ENCODE measurements around the gene IL36RN. TPM values are rescaled to one million over a fixed set of nuclear protein-coding genes. Genes with fewer than 3 reads are reported as not detected.

Gene IL36RN
- not detected for total RNA-seq

- no peak for DNase-seq
- peaks cover 23% of the 10 kb centered on the region for H3K9me3 Mint-ChIP-seq
- peaks cover 5% of the 10 kb centered on the region for H3K4me1 Mint-ChIP-seq
- no peak within 1 kb of the TSS for H3K27ac Mint-ChIP-seq
- peaks cover 14% of the 10 kb centered on the region for H3K36me3 Mint-ChIP-seq
- H3K4me3 Mint-ChIP-seq, result no peak within 1 kb of the TSS
- no peaks in the 10 kb centered on the region for H3K27me3 Mint-ChIP-seq
Observed at GRCh38 chr2:113058998-113059960, at the start of gene IL36RN. IL36RN (plus strand) TSS chr2:113059198; CDS start chr2:113059439, 241 bp downstream.

GRCh38 chr2:113009622-113010021 is 49.4 kb upstream of the IL36RN start:
- no peaks in the 10 kb centered on the region for H3K36me3 Mint-ChIP-seq
- peaks cover 13% of the 10 kb centered on the region for H3K4me1 Mint-ChIP-seq
- H3K4me3 Mint-ChIP-seq, result no peak overlapping the region
- H3K9me3 Mint-ChIP-seq, result peaks cover 4% of the 10 kb centered on the region
- DNase-seq, result no peak
- H3K27me3 Mint-ChIP-seq, result no peaks in the 10 kb centered on the region
- no peak overlapping the region for H3K27ac Mint-ChIP-seq

DNA sequence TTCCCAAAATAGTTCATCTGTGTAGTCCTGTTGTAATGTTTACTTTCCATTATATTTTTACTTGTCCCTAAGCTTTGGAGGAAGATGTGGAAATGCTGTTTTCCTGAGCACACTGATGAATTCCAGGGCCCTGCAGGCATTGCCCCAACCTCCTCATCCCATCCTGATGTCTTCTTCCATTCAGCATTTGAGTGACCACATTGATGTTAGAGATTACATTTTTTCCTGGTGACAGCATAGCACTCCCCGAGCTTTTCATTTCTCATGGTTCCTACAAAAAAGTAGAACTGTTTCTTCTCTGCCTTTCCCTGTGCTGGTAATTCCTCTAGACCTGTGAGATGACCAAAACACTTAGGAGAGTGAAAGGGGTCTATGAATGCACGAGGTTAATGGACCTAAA is 48.9 kb upstream of the IL36RN start:
- Mint-ChIP-seq H3K27me3 (no peaks in the 10 kb centered on the region), H3K36me3 (no peaks in the 10 kb centered on the region), H3K4me1 (peaks cover 13% of the 10 kb centered on the region), H3K27ac (no peak overlapping the region), H3K9me3 (peaks cover 4% of the 10 kb centered on the region), H3K4me3 (no peak overlapping the region)
- DNase-seq, result no peak

- H3K9me3 Mint-ChIP-seq, result peaks cover 4% of the 10 kb centered on the region
- no peak for DNase-seq
- no peak overlapping the region for H3K4me3 Mint-ChIP-seq
- no peaks in the 10 kb centered on the region for H3K36me3 Mint-ChIP-seq
- peaks cover 16% of the 10 kb centered on the region for H3K4me1 Mint-ChIP-seq
- H3K27ac Mint-ChIP-seq, result no peak overlapping the region
- no peaks in the 10 kb centered on the region for H3K27me3 Mint-ChIP-seq
Observed at GRCh38 chr2:113011108-113011507, 47.9 kb upstream of the IL36RN start.

DNA sequence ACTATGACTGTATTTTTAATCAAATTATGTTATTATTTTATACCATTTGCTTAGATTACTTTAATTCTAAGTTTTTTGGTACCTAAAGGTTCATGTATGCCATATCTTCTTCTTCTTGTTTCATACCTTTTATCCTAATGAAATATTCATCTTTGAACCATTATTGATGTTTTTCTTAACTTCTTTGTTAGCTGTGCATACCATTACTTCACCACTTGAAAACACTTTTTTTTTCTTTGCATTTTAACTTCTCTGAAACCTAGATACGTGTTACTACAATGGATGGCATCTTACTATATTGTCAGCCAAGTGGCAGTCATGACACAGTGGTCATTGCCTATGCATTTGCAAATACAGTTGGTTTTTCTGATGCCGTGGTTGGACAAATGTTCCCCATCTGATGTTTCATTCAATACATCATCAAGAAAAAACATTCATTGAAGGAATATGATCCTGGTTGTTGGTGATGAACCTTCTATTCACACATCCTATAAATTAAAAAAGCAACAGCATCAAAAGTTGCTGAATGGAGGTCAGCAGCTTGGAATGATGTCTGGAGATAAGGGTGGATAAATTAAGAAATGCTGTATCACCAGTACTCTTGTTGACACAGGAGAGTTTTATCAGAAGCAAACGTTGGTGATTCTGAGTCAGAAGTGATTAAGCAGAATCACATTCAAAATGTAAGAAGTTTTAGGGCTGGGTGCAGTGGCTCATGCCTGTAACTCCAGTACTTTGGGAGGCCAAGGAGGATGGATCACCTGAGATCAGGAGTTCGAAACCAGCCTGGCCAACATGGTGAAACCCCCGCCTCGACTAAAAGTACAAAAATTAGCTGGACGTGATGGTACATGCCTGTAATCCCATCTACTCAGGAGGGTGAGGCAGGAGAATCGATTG is 46.3 kb upstream of the IL36RN start:
- Mint-ChIP-seq H3K4me1 (peaks cover 20% of the 10 kb centered on the region), H3K4me3 (no peak overlapping the region)

GRCh38 chr2:113013336-113013661 is 45.7 kb upstream of the IL36RN start:
- Mint-ChIP-seq H3K27ac (no peak overlapping the region), H3K27me3 (no peaks in the 10 kb centered on the region), H3K4me3 (no peak overlapping the region), H3K4me1 (peaks cover 18% of the 10 kb centered on the region), H3K36me3 (no peaks in the 10 kb centered on the region), H3K9me3 (peaks cover 4% of the 10 kb centered on the region)
- no peak for DNase-seq

More for the DNA sequence above, 46.3 kb upstream of the IL36RN start:
- Mint-ChIP-seq H3K27ac (no peak overlapping the region), H3K36me3 (no peaks in the 10 kb centered on the region), H3K27me3 (no peaks in the 10 kb centered on the region), H3K9me3 (peaks cover 4% of the 10 kb centered on the region)
- DNase-seq, result no peak

DNA sequence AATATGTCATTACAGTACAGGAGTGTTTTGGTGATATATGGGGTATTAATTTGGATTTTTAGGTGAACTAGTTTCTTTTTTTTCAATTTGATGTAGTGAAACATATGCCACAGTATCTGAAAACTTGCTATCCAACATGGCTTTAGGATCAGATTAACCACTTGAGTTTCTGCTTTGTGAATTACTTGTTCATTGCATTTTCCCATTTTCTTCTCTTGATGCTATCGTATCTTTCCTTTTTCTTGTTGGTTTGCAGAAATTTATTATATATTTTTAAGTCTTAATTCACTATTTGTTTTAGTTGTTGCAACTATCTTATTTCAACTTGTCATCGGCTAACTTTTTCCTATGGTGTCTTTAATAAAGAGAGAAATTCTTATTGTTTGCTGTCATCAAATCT is 44.9 kb upstream of the IL36RN start:
- Mint-ChIP-seq H3K36me3 (no peaks in the 10 kb centered on the region), H3K4me3 (no peak overlapping the region), H3K27me3 (no peaks in the 10 kb centered on the region), H3K4me1 (peaks cover 18% of the 10 kb centered on the region), H3K27ac (no peak overlapping the region), H3K9me3 (peaks cover 4% of the 10 kb centered on the region)
- no peak for DNase-seq

DNA sequence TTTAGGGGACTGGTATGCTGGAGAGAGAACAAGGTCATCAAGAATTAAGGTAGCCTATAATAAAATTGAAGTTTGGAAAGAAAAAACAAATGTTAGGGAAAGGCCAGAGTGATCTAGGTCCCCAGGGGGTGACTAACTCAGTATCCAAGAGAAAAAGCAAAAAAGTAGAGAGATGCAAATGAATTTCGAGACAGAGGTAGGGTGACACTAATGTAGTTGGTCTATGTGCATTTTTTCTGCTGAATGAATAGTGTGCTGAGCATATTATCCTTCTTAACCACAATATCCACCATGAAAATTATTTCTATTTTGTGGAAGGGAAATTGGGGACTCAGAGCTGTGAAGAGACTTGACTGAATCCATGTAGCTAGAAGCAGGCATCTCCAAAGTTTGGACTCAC is 44.0 kb upstream of the IL36RN start:
- Mint-ChIP-seq H3K27ac (no peak overlapping the region), H3K4me1 (peaks cover 12% of the 10 kb centered on the region), H3K36me3 (no peaks in the 10 kb centered on the region), H3K4me3 (no peak overlapping the region), H3K27me3 (no peaks in the 10 kb centered on the region), H3K9me3 (peaks cover 4% of the 10 kb centered on the region)
- DNase-seq, result no peak

DNA sequence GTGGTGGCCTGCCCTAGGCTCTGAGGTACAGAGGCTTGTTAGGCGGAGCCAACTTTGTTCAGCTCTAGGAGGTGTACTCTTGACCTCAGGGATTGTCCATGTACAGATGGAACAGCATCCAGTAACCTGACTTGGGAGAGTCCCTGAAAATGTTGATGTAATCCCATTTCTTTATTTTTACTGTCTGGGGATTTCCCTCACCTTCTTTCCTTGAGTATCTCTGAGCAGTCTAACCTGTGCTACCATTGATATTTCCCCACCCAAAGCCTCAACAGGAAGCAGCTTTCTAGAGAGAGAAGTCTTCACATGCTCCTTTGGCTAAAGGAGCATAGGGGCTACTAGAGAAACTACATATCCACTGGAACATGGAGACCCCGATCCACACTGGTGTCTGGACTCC is 43.3 kb upstream of the IL36RN start:
- H3K27ac Mint-ChIP-seq, result no peak overlapping the region
- H3K9me3 Mint-ChIP-seq, result peaks cover 4% of the 10 kb centered on the region
- no peak overlapping the region for H3K4me3 Mint-ChIP-seq
- H3K36me3 Mint-ChIP-seq, result no peaks in the 10 kb centered on the region
- DNase-seq, result no peak
- H3K4me1 Mint-ChIP-seq, result peaks cover 10% of the 10 kb centered on the region
- H3K27me3 Mint-ChIP-seq, result no peaks in the 10 kb centered on the region

DNA sequence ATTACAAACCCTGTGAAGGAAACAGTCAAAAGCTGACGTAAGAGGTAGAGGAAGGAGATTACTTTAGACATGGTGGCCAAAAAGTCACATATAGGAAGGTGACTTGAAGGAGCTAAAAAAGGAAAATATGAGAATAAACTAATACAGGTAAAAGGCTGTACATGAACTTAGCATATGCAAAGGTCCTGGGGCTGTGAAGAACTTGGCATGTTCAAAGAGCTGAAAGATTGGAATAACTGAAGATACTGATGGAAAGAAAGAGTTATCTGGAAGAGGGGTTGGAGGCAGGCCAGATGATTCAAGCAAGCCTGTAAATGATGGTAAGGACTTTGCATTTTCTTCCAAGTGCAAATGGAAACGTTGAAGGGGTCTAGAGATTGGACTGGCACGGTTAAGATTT is 40.5 kb upstream of the IL36RN start:
- Mint-ChIP-seq H3K4me3 (no peak overlapping the region), H3K36me3 (no peaks in the 10 kb centered on the region), H3K27ac (no peak overlapping the region), H3K4me1 (peaks cover 8% of the 10 kb centered on the region), H3K27me3 (no peaks in the 10 kb centered on the region), H3K9me3 (no peaks in the 10 kb centered on the region)
- no peak for DNase-seq

DNA sequence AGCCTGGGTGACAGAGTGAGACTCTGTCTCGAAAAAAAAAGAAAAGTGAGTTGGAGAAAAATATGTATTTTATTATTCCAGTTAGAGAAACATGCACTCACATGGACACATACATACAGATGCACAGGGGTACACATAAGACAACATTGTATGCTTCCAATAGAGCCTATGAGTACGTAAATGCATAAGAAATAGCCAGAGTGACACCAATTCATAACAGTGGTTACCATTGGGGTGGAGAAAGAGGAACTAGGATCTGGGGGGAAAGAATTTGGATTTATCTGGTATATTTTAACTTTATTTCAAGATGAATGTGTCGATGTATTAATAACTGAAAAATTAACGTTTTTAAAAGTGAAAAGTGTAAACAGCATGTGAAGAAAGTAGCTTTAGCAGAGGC is 37.7 kb upstream of the IL36RN start:
- no peak for DNase-seq
- H3K36me3 Mint-ChIP-seq, result no peaks in the 10 kb centered on the region
- H3K4me3 Mint-ChIP-seq, result no peak overlapping the region
- H3K27ac Mint-ChIP-seq, result no peak overlapping the region
- no peaks in the 10 kb centered on the region for H3K9me3 Mint-ChIP-seq
- H3K4me1 Mint-ChIP-seq, result peaks cover 3% of the 10 kb centered on the region
- no peaks in the 10 kb centered on the region for H3K27me3 Mint-ChIP-seq

GRCh38 chr2:113024764-113025163 is 34.2 kb upstream of the IL36RN start:
- H3K36me3 Mint-ChIP-seq, result no peaks in the 10 kb centered on the region

GRCh38 chr2:113025737-113026136 is 33.3 kb upstream of the IL36RN start:
- Mint-ChIP-seq H3K27ac (no peak overlapping the region), H3K9me3 (no peaks in the 10 kb centered on the region), H3K27me3 (no peaks in the 10 kb centered on the region), H3K36me3 (no peaks in the 10 kb centered on the region), H3K4me3 (no peak overlapping the region), H3K4me1 (no peaks in the 10 kb centered on the region)
- DNase-seq, result no peak

More at GRCh38 chr2:113024764-113025163, 34.2 kb upstream of the IL36RN start:
- DNase-seq, result no peak
- no peaks in the 10 kb centered on the region for H3K27me3 Mint-ChIP-seq
- H3K4me1 Mint-ChIP-seq, result no peaks in the 10 kb centered on the region
- no peak overlapping the region for H3K27ac Mint-ChIP-seq
- no peaks in the 10 kb centered on the region for H3K9me3 Mint-ChIP-seq
- no peak overlapping the region for H3K4me3 Mint-ChIP-seq

DNA sequence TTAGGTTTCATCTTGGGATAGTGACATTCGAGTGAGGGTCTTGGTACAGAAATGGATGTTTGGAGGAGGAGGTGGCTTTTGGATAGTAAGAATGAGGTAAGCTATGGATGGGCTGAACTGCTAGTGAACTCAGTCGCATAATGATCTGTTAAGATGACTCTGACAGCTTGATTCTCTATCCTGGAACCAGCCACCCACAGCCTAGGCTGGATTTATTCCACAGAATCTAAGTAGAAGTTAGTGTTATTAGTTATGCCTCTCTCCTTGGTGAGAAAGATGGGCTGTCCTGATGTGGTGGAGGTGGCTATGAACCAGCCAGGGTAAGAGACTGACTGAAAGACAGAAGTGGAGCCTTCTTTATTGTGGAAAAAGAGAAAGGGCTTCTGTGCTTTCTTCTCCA is 31.3 kb upstream of the IL36RN start:
- no peaks in the 10 kb centered on the region for H3K36me3 Mint-ChIP-seq
- no peaks in the 10 kb centered on the region for H3K27me3 Mint-ChIP-seq
- no peak for DNase-seq
- no peaks in the 10 kb centered on the region for H3K9me3 Mint-ChIP-seq
- H3K4me3 Mint-ChIP-seq, result no peak overlapping the region
- no peak overlapping the region for H3K27ac Mint-ChIP-seq
- no peaks in the 10 kb centered on the region for H3K4me1 Mint-ChIP-seq

- Mint-ChIP-seq H3K27me3 (no peaks in the 10 kb centered on the region), H3K4me3 (no peak overlapping the region), H3K9me3 (no peaks in the 10 kb centered on the region), H3K27ac (no peak overlapping the region), H3K4me1 (no peaks in the 10 kb centered on the region), H3K36me3 (no peaks in the 10 kb centered on the region)
- DNase-seq, result no peak
Observed at GRCh38 chr2:113028112-113028511, 30.9 kb upstream of the IL36RN start.
